H1 (cell line): ENCODE measurements around the gene AP1M2. TPM values are rescaled to one million over a fixed set of nuclear protein-coding genes. Genes with fewer than 3 reads are reported as not detected.

ENCODE experiments used
- CTCF ChIA-PET: fragments of 300-600 bp; sonication (Branson Sonifier 250); formaldehyde crosslinking; loops from one replicate; lab custom pipeline; 2021; ENCODE audit not compliant: partially characterized antibody; lab: Charles Lee
- POLR2A ChIA-PET: fragments of 300-600 bp; sonication (Branson Sonifier 250); formaldehyde crosslinking; loops from one replicate; lab custom pipeline; 2021; ENCODE audit warnings: inconsistent platforms; ENCODE audit not compliant: partially characterized antibody; lab: Charles Lee
- DNase-seq, 2 experiments: peaks; one replicate each; pipeline versions ENCODE4 v3.0.0 to v3.0.0-alpha.2; 2010 to 2022; ENCODE audit warnings: low spot score in 2 of 2, low read depth in 1 of 2, mixed read lengths in 1 of 2
- FAIRE-seq: peaks from 2 replicates; lab custom pipeline; 2011; peaks lifted over from hg19 to GRCh38; lab: Jason Lieb, UNC
- H2AFZ ChIP-seq: 2 replicates; pipeline ENCODE4 v1.8.1; 2012; ENCODE audit warnings: low read length, inconsistent platforms
- H2AK5ac ChIP-seq: 2 replicates; pipeline ENCODE4 v1.6.1; 2013; ENCODE audit warnings: low read depth, low read length
- H2BK120ac ChIP-seq: replicated peaks from 2 replicates; pipeline ENCODE3; 2013; ENCODE audit warnings: low read depth, low read length, inconsistent platforms
- H2BK12ac ChIP-seq: 2 replicates; pipeline ENCODE4 v1.6.1; 2013; ENCODE audit warnings: low read depth, low read length
- H2BK15ac ChIP-seq: 2 replicates; pipeline ENCODE4 v1.6.1; 2013; ENCODE audit warnings: low read length
- H2BK20ac ChIP-seq: 2 replicates; pipeline ENCODE4 v1.6.1; 2013; ENCODE audit warnings: low read length
- H2BK5ac ChIP-seq: 2 replicates; pipeline ENCODE4 v1.6.1; 2013; ENCODE audit warnings: low read depth, low read length
- H3K14ac ChIP-seq: 2 replicates; pipeline ENCODE4 v1.6.1; 2013; ENCODE audit warnings: inconsistent platforms; ENCODE audit not compliant: insufficient read length
- H3K18ac ChIP-seq: 2 replicates; pipeline ENCODE4 v1.6.1; 2013; ENCODE audit warnings: low read length; ENCODE audit errors: extremely low read depth
- H3K23ac ChIP-seq: 2 replicates; pipeline ENCODE4 v1.6.1; 2013; ENCODE audit warnings: inconsistent platforms; ENCODE audit not compliant: insufficient read length
- H3K23me2 ChIP-seq: 2 replicates; pipeline ENCODE4 v1.6.1; 2013; ENCODE audit warnings: low read depth, low read length
- H3K27ac ChIP-seq: 2 replicates; pipeline ENCODE4 v1.6.1; 2011; ENCODE audit warnings: low read depth, low read length, inconsistent platforms
- H3K27me3 ChIP-seq, 4 experiments: replicated peaks in 1 of 4; 1 replicate in 1 of 4; 2 replicates in 3 of 4; pipeline versions ENCODE4 v1.6.1 to v1.8.1; 2011 to 2013; ENCODE audit warnings: low read length in 3 of 4, mild to moderate bottlenecking in 3 of 4, inconsistent platforms in 2 of 4, mixed read lengths in 2 of 4, moderate library complexity in 1 of 4; ENCODE audit not compliant: control insufficient read depth in 3 of 4, insufficient read depth in 3 of 4; ENCODE audit errors: extremely low read depth in 1 of 4
- H3K36me3 ChIP-seq, 4 experiments: 2 replicates each; pipeline versions ENCODE4 v1.6.1 to v1.8.1; 2011 to 2013; ENCODE audit warnings: mild to moderate bottlenecking in 4 of 4, low read length in 3 of 4, moderate library complexity in 2 of 4, control low read depth in 1 of 4, inconsistent platforms in 1 of 4; ENCODE audit not compliant: insufficient read depth in 4 of 4, control insufficient read depth in 2 of 4
- H3K4ac ChIP-seq: replicated peaks from 2 replicates; pipeline ENCODE3; 2013; ENCODE audit warnings: low read length, low read depth, mixed read lengths, inconsistent platforms; ENCODE audit not compliant: insufficient read length
- H3K4me1 ChIP-seq, 4 experiments: replicated peaks in 1 of 4; 1 replicate in 1 of 4; 2 replicates in 3 of 4; pipeline versions ENCODE4 v1.6.1 to v1.8.1; 2011 to 2013; ENCODE audit warnings: low read length in 3 of 4, inconsistent platforms in 2 of 4, mixed read lengths in 1 of 4; ENCODE audit not compliant: insufficient read depth in 4 of 4, control insufficient read depth in 3 of 4
- H3K4me2 ChIP-seq, 2 experiments: 2 replicates each; pipeline versions ENCODE4 v1.6.1 to v1.8.1; 2011 to 2013; ENCODE audit warnings: low read depth in 2 of 2, low read length in 2 of 2, control low read depth in 1 of 2, inconsistent platforms in 1 of 2, mild to moderate bottlenecking in 1 of 2; ENCODE audit not compliant: insufficient read depth in 1 of 2
- H3K4me3 ChIP-seq, 4 experiments: fragments of 200-600, 300-600 bp in 1 of 4; sonication (generic), shearing (Covaris generic), sonication (Bioruptor Twin) in 1 of 4; 2 replicates each; pipeline versions ENCODE4 v1.5.1 to v1.8.1; 2011 to 2016; ENCODE audit warnings: low read length in 4 of 4, low read depth in 3 of 4, control low read depth in 2 of 4, inconsistent platforms in 2 of 4, mild to moderate bottlenecking in 2 of 4, mixed read lengths in 1 of 4, moderate library complexity in 1 of 4; ENCODE audit not compliant: insufficient read depth in 2 of 4; ENCODE audit errors: extremely low read depth in 1 of 4
- H3K56ac ChIP-seq: replicated peaks from 2 replicates; pipeline ENCODE3; 2013; ENCODE audit warnings: low read depth, mild to moderate bottlenecking, mixed read lengths, low read length, inconsistent platforms; ENCODE audit not compliant: insufficient read length
- H3K79me1 ChIP-seq: 2 replicates; pipeline ENCODE4 v1.6.1; 2013; ENCODE audit warnings: low read depth, low read length, control low read depth
- H3K79me2 ChIP-seq, 2 experiments: 2 replicates each; pipeline versions ENCODE4 v1.6.1 to v1.8.1; 2012 to 2013; ENCODE audit warnings: low read length in 2 of 2, mild to moderate bottlenecking in 2 of 2, inconsistent platforms in 1 of 2; ENCODE audit not compliant: insufficient read depth in 2 of 2, control insufficient read depth in 1 of 2
- H3K9ac ChIP-seq, 4 experiments: replicated peaks in 1 of 4; 1 replicate in 1 of 4; 2 replicates in 3 of 4; pipeline versions ENCODE4 v1.6.1 to v1.8.1; 2011 to 2013; ENCODE audit warnings: low read depth in 3 of 4, low read length in 3 of 4, control low read depth in 2 of 4, mild to moderate bottlenecking in 2 of 4, moderate library complexity in 2 of 4, inconsistent platforms in 1 of 4; ENCODE audit errors: extremely low read depth in 1 of 4
- H3K9me3 ChIP-seq, 2 experiments: 2 replicates each; pipeline versions ENCODE4 v1.6.1 to v1.8.1; 2012 to 2013; ENCODE audit warnings: mild to moderate bottlenecking in 2 of 2, moderate library complexity in 2 of 2, control low read depth in 1 of 2, inconsistent platforms in 1 of 2, low read depth in 1 of 2, low read length in 1 of 2, mixed read lengths in 1 of 2; ENCODE audit not compliant: insufficient read depth in 2 of 2
- H4K20me1 ChIP-seq, 2 experiments: replicated peaks in 1 of 2; 2 replicates each; pipeline versions ENCODE3 to v1.8.1; 2011 to 2013; ENCODE audit warnings: inconsistent platforms in 2 of 2, low read length in 2 of 2, mild to moderate bottlenecking in 1 of 2; ENCODE audit not compliant: insufficient read depth in 2 of 2, control insufficient read depth in 1 of 2
- H4K5ac ChIP-seq: 2 replicates; pipeline ENCODE4 v1.6.1; 2013; ENCODE audit warnings: low read length, low read depth, mixed read lengths, inconsistent platforms; ENCODE audit not compliant: insufficient read length
- H4K8ac ChIP-seq: 2 replicates; pipeline ENCODE4 v1.8.0; 2013; ENCODE audit warnings: mild to moderate bottlenecking, moderate library complexity, low read length, inconsistent platforms; ENCODE audit not compliant: insufficient read depth; ENCODE audit errors: extremely low read depth
- H4K91ac ChIP-seq: replicated peaks from 2 replicates; pipeline ENCODE3; 2013; ENCODE audit warnings: low read length, mixed read lengths, inconsistent platforms; ENCODE audit not compliant: insufficient read length
- EGR1 ChIP-seq: IDR thresholded peaks from 2 replicates; pipeline ENCODE4 v1.6.1; 2011; ENCODE audit warnings: low read depth, low read length, borderline replicate concordance
- KDM4A ChIP-seq: IDR thresholded peaks from one replicate; pipeline ENCODE4 v1.7.1; 2012; ENCODE audit warnings: low read depth, mild to moderate bottlenecking, moderate library complexity, low read length, inconsistent platforms; ENCODE audit not compliant: severe bottlenecking
- MAFK ChIP-seq: IDR thresholded peaks from 2 replicates; pipeline ENCODE4 v1.6.1; 2012; ENCODE audit warnings: low read depth, mild to moderate bottlenecking, improper control_type of control experiment, low read length
- SIN3A ChIP-seq, 2 experiments: IDR thresholded peaks in 1 of 2; conservative IDR thresholded peaks in 1 of 2; 2 replicates each; pipeline ENCODE4 v1.6.1; 2011 to 2012; ENCODE audit warnings: low read length in 2 of 2, improper control_type of control experiment in 1 of 2, low read depth in 1 of 2, mild to moderate bottlenecking in 1 of 2
- WGBS, 2 experiments: shearing (Covaris generic) in 1 of 2; methylation state at CpG; one replicate each; pipeline versions ENCODE4 v1.1.6 to v1.1.7; 2013 to 2015; ENCODE audit warnings: low lambda C conversion rate in 2 of 2, mixed read lengths in 2 of 2, inconsistent platforms in 1 of 2, low coverage in 1 of 2, missing lambda C conversion rate in 1 of 2; ENCODE audit not compliant: insufficient replicate concordance in 2 of 2, insufficient coverage in 1 of 2, insufficient read length in 1 of 2; ENCODE audit errors: extremely low coverage in 1 of 2, missing lambda C conversion rate in 1 of 2; 5-methylcytosine and 5-hydroxymethylcytosine counted together
- polyA plus RNA-seq, 7 experiments: library from polyadenylated mRNA; depleted of rRNA in 3 of 7; stranded (reverse) in 5 of 7; unstranded in 2 of 7; fragments of >200 nt in 5 of 7; fragments of 200-250 nt in 2 of 7; gene quantifications; 1 replicate in 5 of 7; 2 replicates in 1 of 7; 4 replicates in 1 of 7; pipeline versions ENCODE4 v1.2.1 to v1.2.3, GENCODE V29; 2011 to 2013; ENCODE audit warnings: missing spikeins in 2 of 7, mixed read lengths in 2 of 7
- total RNA-seq: library from RNA; stranded (reverse); fragmentation: NEBNext Ultra II Directional; extraction: Animal tissue kit (Norgen Biotek cat#: 25700); gene quantifications from 2 replicates; pipeline ENCODE4 v1.2.1, GENCODE V29; 2021
- TF ChIP-seq, protein P1 (sequence below): IDR thresholded peaks from 2 replicates; pipeline ENCODE4 v1.6.1; 2012; ENCODE audit warnings: low read length, inconsistent platforms

Gene AP1M2
- total and polyA plus RNA-seq, 2 of the 8 experiments (the other 6 are each of a cell fraction or from before 2014, with no cell fraction given), result 140 to 161 TPM

- no peak overlapping the region for H2BK15ac ChIP-seq
- no peak overlapping the region for H3K18ac ChIP-seq
- no peak overlapping the region for H2BK12ac ChIP-seq
- peaks cover 0 to 4% of the 10 kb centered on the region in 2 experiments for H4K20me1 ChIP-seq
- 41% methylated on average over 4 of the region's 4 CpGs; no CpG with 5 or more reads in 1 of the 2 experiments for WGBS, 2 experiments
- peaks cover 4% of the 10 kb centered on the region; the same call in 1 of the 2 replicates for H3K79me1 ChIP-seq
- no peak overlapping the region for H2AK5ac ChIP-seq
- no peak overlapping the region for H2AFZ ChIP-seq
- FAIRE-seq, result no peak
- H3K23ac ChIP-seq, result no peak overlapping the region
- H3K4me1 ChIP-seq, result peaks cover 0 to 19% (median 9%) of the 10 kb centered on the region in 4 experiments; a peak in 6 of 7 replicates
- no peak overlapping the region for H4K5ac ChIP-seq
- H2BK5ac ChIP-seq, result no peak overlapping the region
- peak overlapping the region; percentile 22 to 82 (median 55); a peak in 6 of 8 replicates for H3K4me3 ChIP-seq
- H4K91ac ChIP-seq, result no peak overlapping the region
- no peak overlapping the region for H3K14ac ChIP-seq
- no peak overlapping the region for H3K4ac ChIP-seq
- H4K8ac ChIP-seq, result no peak overlapping the region
- H2BK120ac ChIP-seq, result no peak overlapping the region
- peaks cover 0 to 10% (median 7%) of the 10 kb centered on the region in 4 experiments; a peak in 4 of 7 replicates for H3K27me3 ChIP-seq
- no peak overlapping the region for H3K56ac ChIP-seq
- DNase-seq, result no peak
- ChIA-PET CTCF (interaction anchor here (1.1 to 2.5 kb wide), 4 partner anchors 10 to 78 kb away, joined by 4 to 11 read pairs (median 5); no protein-coding TSS in a partner anchor), POLR2A (interaction anchor here (0.6 to 1.4 kb wide), 10 partner anchors 10 to 172 kb away, joined by 3 to 7 read pairs (median 3); no protein-coding TSS in a partner anchor)
- no peak overlapping the region for H3K9ac ChIP-seq
- H2BK20ac ChIP-seq, result no peak overlapping the region
- peaks cover 0 to 10% of the 10 kb centered on the region in 2 experiments; a peak in 2 of 4 replicates for H3K79me2 ChIP-seq
- peak overlapping the region; percentile 59 to 80 for H3K4me2 ChIP-seq
- H3K36me3 ChIP-seq, result peaks cover 2 to 16% (median 4%) of the 10 kb centered on the region in 4 experiments; a peak in 5 of 8 replicates
- no peaks in the 10 kb centered on the region for H3K9me3 ChIP-seq
- no peak overlapping the region for H3K27ac ChIP-seq
- H3K23me2 ChIP-seq, result peaks cover 18% of the 10 kb centered on the region
- no peak for TF ChIP-seq SIN3A (conservative IDR thresholded peaks at IDR 0.05 in 1 of 2, IDR thresholded peaks at IDR 0.05 in 1 of 2; ENCODE audit: low read depth in 1 of 2, low read length in 2 of 2)
- TF ChIP-seq KDM4A, result no peak
- TF ChIP-seq, protein P1, sequence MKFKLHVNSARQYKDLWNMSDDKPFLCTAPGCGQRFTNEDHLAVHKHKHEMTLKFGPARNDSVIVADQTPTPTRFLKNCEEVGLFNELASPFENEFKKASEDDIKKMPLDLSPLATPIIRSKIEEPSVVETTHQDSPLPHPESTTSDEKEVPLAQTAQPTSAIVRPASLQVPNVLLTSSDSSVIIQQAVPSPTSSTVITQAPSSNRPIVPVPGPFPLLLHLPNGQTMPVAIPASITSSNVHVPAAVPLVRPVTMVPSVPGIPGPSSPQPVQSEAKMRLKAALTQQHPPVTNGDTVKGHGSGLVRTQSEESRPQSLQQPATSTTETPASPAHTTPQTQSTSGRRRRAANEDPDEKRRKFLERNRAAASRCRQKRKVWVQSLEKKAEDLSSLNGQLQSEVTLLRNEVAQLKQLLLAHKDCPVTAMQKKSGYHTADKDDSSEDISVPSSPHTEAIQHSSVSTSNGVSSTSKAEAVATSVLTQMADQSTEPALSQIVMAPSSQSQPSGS, result no peak
- no peak for TF ChIP-seq EGR1
- no peak for TF ChIP-seq MAFK
Observed at GRCh38 chr19:10566408-10566657, 20.8 kb downstream of the AP1M2 start.
